Fibroblast of pulmonary artery (primary cell): ENCODE measurements around the gene RABL6.
"Not testable (repeated sequence)": the region's sequence is repeated elsewhere in the genome, so short reads cannot be mapped to it uniquely, and the experiment has no call there.

ENCODE experiments used
- DNase-seq: peaks from one replicate; pipeline ENCODE4 v3.0.0-alpha.2; 2010; ENCODE audit warnings: low read depth
- H3K4me3 ChIP-seq: replicated peaks from 2 replicates; pipeline ENCODE4 v1.5.1; 2011; ENCODE audit warnings: low read depth, mild to moderate bottlenecking, control low read depth, low read length, moderate library complexity
- CTCF ChIP-seq: IDR thresholded peaks from 2 replicates; pipeline ENCODE4 v1.5.1; 2011; ENCODE audit warnings: mild to moderate bottlenecking, control low read depth, low read length, inconsistent platforms; ENCODE audit errors: missing control alignments

Gene RABL6

GRCh38 chr9:136863623-136864273, 56.0 kb downstream of the RABL6 start:
- no peak overlapping the region for H3K4me3 ChIP-seq

GRCh38 chr9:136865041-136865767, 57.5 kb downstream of the RABL6 start:
- no peak for DNase-seq
- H3K4me3 ChIP-seq: peak overlapping the region; percentile 75
- TF ChIP-seq CTCF: no peak

More at GRCh38 chr9:136863623-136864273, 56.0 kb downstream of the RABL6 start:
- no peak for DNase-seq
- no peak for TF ChIP-seq CTCF

DNA sequence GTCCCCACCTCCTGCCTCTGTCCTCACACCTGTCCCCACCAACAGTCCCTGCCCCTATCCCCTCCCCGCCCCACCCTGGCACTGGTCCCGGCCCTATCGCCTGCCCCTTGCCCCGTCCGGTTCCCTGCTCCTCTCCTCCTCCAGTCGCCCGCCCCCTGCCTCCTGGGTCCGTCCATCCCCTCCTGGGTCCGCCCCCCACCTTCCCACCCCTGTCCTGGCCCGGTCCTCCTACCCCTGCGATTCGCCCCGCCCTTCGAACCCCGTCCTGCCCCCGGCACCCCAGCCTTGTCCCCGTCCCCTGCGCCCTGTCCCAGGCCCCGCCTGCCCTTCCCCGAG, 58.0 kb downstream of the RABL6 start:
- DNase-seq: no peak
- no peak for TF ChIP-seq CTCF
- H3K4me3 ChIP-seq: peak overlapping the region; percentile 75

GRCh38 chr9:136866898-136867421, 59.2 kb downstream of the RABL6 start:
- H3K4me3 ChIP-seq: peak overlapping the region; percentile 75
- not testable (repeated sequence) for DNase-seq

DNA sequence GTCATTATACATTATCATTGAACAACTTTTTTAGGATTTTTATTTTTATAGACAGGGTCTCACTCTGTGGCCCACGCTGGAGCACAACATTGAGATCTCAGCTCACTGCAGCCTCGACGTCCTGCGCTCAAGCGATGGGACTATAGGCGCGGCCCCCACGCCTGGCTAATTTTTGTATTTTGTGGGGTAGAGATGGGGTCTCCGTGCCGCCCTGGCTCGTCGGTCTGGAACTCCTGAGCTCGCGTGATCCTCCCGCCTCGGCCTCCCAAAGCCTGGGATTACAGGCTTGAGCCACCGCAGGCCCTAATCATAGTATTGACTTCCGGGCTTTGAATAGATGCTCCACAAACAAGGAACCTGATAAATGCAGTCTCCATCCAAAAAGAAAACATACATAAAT, 59.7 kb downstream of the RABL6 start:
- TF ChIP-seq CTCF: no peak
- no peak overlapping the region for H3K4me3 ChIP-seq
- DNase-seq: no peak

DNA sequence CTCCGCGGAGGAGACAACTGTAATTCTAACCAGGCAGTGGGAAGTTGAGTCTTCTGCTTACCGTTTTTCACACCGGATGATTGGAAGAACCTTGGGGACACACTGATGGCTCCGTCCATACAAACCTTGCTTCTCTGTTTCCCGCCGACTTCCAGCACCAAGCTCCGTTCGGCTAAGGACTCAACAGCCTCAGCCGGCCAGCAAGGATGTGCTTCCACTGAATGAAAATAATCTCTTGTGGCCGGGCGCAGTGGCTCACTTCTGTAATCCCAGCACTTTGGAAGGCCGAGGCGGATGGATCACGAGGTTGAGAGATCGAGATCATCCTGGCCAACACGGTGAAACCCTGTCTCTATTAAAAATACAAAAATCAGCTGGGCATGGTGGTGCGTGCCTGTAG, 60.2 kb downstream of the RABL6 start:
- no peak overlapping the region for H3K4me3 ChIP-seq
- no peak for DNase-seq
- TF ChIP-seq CTCF: no peak

DNA sequence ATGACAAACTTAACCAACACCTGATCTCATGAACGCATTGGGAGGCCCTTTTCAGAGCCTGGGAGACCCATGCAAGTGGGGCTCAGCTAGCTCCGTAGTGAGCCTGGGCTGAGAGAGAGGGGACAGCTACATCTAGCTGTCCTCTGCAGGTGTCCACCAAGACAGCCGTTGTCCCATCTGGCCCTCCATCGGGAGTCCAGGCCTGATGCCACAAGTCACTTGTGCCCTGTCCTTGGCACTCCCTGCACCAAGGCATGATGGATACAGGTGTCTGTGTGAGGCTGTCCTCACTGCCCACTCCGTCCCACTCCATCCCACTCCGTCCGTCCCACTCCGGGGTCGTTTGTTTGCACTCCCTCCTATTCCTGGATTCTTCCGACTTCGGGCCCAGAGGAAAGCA, 60.9 kb downstream of the RABL6 start:
- TF ChIP-seq CTCF: no peak
- no peak overlapping the region for H3K4me3 ChIP-seq
- DNase-seq: no peak

DNA sequence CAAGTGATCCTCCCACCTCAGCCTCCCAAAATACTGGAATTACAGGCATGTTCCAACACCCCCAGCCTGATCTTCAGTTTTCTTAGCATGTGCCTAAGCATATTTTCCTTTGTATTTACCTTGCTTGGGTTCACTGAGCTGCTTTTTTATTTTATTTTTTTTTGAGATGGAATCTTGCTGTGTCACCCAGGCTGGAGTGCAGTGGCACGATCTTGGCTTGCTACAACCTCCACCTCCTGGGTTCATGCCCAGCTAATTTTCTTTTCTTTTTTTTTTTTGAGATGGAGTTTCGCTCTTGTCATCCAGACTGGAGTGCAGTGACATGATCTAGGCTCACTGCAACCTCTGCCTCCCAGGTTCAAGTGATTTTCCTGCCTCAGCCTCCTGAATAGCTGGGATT, 61.9 kb downstream of the RABL6 start:
- H3K4me3 ChIP-seq, DNase-seq: not testable (repeated sequence)
